HepG2 (cell line): ENCODE measurements around the gene ZNF697. TPM values are rescaled to one million over a fixed set of nuclear protein-coding genes. Genes with fewer than 3 reads are reported as not detected.
A peak's percentile ranks its signal among the peaks of the same experiment; 100 is the strongest.

Experiments
- ISL2 ChIP-seq: sonication (generic); formaldehyde crosslinking; IDR thresholded peaks from 2 replicates; pipeline ENCODE4 v1.5.0; 2020; ENCODE audit warnings: missing genetic modification reagents
- JARID2 ChIP-seq: sonication (generic); formaldehyde crosslinking; IDR thresholded peaks from 2 replicates; pipeline ENCODE4 v1.8.1; 2023; ENCODE audit warnings: missing genetic modification reagents, inconsistent platforms; ENCODE audit not compliant: insufficient replicate concordance
- RBM39 ChIP-seq: fragments of 200-400 bp; formaldehyde crosslinking; IDR thresholded peaks from one replicate; pipeline ENCODE4 v1.6.1; 2018; ENCODE audit warnings: antibody characterized with exemption, mild to moderate bottlenecking, low read depth, low read length; ENCODE audit not compliant: poor library complexity, severe bottlenecking
- RFX3 ChIP-seq: IDR thresholded peaks from 2 replicates; pipeline ENCODE4 v1.6.1; 2016; ENCODE audit warnings: missing biosample characterization, missing genetic modification reagents
- SIX4 ChIP-seq: sonication (generic); formaldehyde crosslinking; IDR thresholded peaks from 2 replicates; pipeline ENCODE4 v1.4.0; 2020; ENCODE audit warnings: missing genetic modification reagents
- SOX5 ChIP-seq: IDR thresholded peaks from 2 replicates; pipeline ENCODE4 v1.6.1; 2016; ENCODE audit warnings: borderline replicate concordance
- SUZ12 ChIP-seq: fragments of 150-350 bp; IDR thresholded peaks from 2 replicates; pipeline ENCODE4 v1.6.1; 2014; ENCODE audit warnings: low read depth, low read length
- ZNF317 ChIP-seq: sonication (generic); formaldehyde crosslinking; IDR thresholded peaks from 2 replicates; pipeline ENCODE4 v1.5.0; 2020; ENCODE audit warnings: mild to moderate bottlenecking, missing genetic modification reagents
- ZNF550 ChIP-seq: sonication (generic); formaldehyde crosslinking; IDR thresholded peaks from 2 replicates; pipeline ENCODE4 v1.4.0; 2020; ENCODE audit warnings: mild to moderate bottlenecking, missing genetic modification reagents, borderline replicate concordance
- ZNF775 ChIP-seq: sonication (generic); formaldehyde crosslinking; IDR thresholded peaks from 2 replicates; pipeline ENCODE4 v1.4.0; 2020; ENCODE audit warnings: missing genetic modification reagents, mild to moderate bottlenecking, moderate library complexity, borderline replicate concordance
- polyA plus RNA-seq, 8 experiments: library from polyadenylated mRNA; depleted of rRNA in 3 of 8; stranded (reverse) in 7 of 8; unstranded in 1 of 8; fragments of >200 nt; fragmentation: Illumina TruSeq in 4 of 8; extraction: Trizol in 4 of 8; gene quantifications; 2 replicates each; pipeline versions ENCODE4 v1.2.1 to v1.2.3, GENCODE V29; 2011 to 2016; ENCODE audit warnings: low read depth in 4 of 8, missing spikeins in 1 of 8, mixed read lengths in 1 of 8; ENCODE audit not compliant: insufficient read depth in 1 of 8
- total RNA-seq, 5 experiments: library from RNA; depleted of rRNA; stranded (reverse); fragments of >200 nt; fragmentation: Illumina TruSeq; extraction: Trizol; gene quantifications; 2 replicates each; pipeline ENCODE4 v1.2.3, GENCODE V29; 2016; ENCODE audit warnings: low read depth in 1 of 5
- TF ChIP-seq, protein P1 (sequence below): sonication (generic); formaldehyde crosslinking; IDR thresholded peaks from 2 replicates; pipeline ENCODE4 v1.8.0; 2022; ENCODE audit warnings: mild to moderate bottlenecking, missing genetic modification reagents, moderate library complexity
- TF ChIP-seq, protein P2 (sequence below): IDR thresholded peaks from 2 replicates; pipeline ENCODE4 v1.6.1; 2016; ENCODE audit warnings: low read depth, missing genetic modification reagents, missing compliant biosample characterization
- TF ChIP-seq, protein P3 (sequence below): sonication (generic); formaldehyde crosslinking; IDR thresholded peaks from 2 replicates; pipeline ENCODE4 v1.4.0; 2020; ENCODE audit warnings: mild to moderate bottlenecking, missing genetic modification reagents
- TF ChIP-seq, protein P4 (sequence below), 2 experiments: sonication (generic) in 1 of 2; formaldehyde crosslinking in 1 of 2; IDR thresholded peaks; 2 replicates each; pipeline versions ENCODE4 v1.6.1 to v1.9.0; 2014 to 2022; ENCODE audit warnings: antibody characterized with exemption in 1 of 2, borderline replicate concordance in 1 of 2, inconsistent platforms in 1 of 2, low read depth in 1 of 2, missing genetic modification reagents in 1 of 2

Gene ZNF697
- total and polyA plus RNA-seq, 2 of the 13 experiments (the other 11 are each of a cell fraction or from before 2014, with no cell fraction given) = 2.3 to 7.1 TPM

DNA sequence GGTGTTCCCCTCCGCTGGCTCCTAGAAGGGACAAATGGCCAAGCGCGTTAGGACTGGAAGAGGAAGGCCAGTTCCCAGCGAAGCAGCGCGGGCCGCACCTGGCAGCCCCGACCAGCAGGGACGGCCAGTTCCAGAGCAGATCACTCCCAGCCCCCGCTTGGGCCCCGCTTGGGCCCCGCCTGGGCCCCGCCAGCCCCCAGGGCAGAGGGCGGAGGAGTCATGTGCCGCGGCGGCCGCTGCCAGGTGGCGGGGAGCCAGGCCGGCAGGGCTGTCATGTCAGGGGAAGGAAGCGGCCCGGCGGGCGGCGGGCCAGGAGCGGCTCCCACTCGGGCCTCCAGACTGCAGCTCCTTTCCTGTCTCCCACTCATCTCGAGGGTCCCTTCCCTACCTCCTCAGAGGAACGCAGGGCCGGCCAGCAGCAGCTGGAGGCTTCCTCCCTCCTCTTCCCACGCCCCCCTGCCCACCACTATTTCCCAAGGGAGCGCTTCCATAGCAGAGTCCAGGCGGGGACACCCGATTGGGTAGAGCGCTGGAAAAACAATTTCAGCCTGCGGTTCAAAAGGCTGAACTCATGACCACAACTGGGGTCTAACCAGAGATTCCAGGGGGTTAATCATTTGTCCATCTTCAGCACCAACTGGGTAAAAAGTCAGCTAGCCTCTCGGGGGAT lies 16.5 kb downstream of the ZNF697 start (continued):
- TF ChIP-seq RBM39 (no peak), ZNF550 (0 out of 2 replicates have a peak, but pooled peaks have one; percentile 22), JARID2 (CRISPR knock-in tag) (no peak), RFX3 (CRISPR knock-in tag) (no peak), SOX5 (CRISPR knock-in tag) (no peak), SUZ12 (no peak), SIX4 (CRISPR knock-in tag) (no peak), ISL2 (CRISPR knock-in tag) (peak; percentile 74), ZNF317 (peak; percentile 60; the same call in 1 of the 2 replicates), ZNF775 (CRISPR knock-in tag) (no peak)
- TF ChIP-seq, protein P1, sequence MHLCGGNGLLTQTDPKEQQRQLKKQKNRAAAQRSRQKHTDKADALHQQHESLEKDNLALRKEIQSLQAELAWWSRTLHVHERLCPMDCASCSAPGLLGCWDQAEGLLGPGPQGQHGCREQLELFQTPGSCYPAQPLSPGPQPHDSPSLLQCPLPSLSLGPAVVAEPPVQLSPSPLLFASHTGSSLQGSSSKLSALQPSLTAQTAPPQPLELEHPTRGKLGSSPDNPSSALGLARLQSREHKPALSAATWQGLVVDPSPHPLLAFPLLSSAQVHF = peak; percentile 44; the same call in 1 of the 2 replicates
- TF ChIP-seq, protein P2, sequence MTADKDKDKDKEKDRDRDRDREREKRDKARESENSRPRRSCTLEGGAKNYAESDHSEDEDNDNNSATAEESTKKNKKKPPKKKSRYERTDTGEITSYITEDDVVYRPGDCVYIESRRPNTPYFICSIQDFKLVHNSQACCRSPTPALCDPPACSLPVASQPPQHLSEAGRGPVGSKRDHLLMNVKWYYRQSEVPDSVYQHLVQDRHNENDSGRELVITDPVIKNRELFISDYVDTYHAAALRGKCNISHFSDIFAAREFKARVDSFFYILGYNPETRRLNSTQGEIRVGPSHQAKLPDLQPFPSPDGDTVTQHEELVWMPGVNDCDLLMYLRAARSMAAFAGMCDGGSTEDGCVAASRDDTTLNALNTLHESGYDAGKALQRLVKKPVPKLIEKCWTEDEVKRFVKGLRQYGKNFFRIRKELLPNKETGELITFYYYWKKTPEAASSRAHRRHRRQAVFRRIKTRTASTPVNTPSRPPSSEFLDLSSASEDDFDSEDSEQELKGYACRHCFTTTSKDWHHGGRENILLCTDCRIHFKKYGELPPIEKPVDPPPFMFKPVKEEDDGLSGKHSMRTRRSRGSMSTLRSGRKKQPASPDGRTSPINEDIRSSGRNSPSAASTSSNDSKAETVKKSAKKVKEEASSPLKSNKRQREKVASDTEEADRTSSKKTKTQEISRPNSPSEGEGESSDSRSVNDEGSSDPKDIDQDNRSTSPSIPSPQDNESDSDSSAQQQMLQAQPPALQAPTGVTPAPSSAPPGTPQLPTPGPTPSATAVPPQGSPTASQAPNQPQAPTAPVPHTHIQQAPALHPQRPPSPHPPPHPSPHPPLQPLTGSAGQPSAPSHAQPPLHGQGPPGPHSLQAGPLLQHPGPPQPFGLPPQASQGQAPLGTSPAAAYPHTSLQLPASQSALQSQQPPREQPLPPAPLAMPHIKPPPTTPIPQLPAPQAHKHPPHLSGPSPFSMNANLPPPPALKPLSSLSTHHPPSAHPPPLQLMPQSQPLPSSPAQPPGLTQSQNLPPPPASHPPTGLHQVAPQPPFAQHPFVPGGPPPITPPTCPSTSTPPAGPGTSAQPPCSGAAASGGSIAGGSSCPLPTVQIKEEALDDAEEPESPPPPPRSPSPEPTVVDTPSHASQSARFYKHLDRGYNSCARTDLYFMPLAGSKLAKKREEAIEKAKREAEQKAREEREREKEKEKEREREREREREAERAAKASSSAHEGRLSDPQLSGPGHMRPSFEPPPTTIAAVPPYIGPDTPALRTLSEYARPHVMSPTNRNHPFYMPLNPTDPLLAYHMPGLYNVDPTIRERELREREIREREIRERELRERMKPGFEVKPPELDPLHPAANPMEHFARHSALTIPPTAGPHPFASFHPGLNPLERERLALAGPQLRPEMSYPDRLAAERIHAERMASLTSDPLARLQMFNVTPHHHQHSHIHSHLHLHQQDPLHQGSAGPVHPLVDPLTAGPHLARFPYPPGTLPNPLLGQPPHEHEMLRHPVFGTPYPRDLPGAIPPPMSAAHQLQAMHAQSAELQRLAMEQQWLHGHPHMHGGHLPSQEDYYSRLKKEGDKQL (CRISPR knock-in tag) = no peak
- TF ChIP-seq, protein P3, sequence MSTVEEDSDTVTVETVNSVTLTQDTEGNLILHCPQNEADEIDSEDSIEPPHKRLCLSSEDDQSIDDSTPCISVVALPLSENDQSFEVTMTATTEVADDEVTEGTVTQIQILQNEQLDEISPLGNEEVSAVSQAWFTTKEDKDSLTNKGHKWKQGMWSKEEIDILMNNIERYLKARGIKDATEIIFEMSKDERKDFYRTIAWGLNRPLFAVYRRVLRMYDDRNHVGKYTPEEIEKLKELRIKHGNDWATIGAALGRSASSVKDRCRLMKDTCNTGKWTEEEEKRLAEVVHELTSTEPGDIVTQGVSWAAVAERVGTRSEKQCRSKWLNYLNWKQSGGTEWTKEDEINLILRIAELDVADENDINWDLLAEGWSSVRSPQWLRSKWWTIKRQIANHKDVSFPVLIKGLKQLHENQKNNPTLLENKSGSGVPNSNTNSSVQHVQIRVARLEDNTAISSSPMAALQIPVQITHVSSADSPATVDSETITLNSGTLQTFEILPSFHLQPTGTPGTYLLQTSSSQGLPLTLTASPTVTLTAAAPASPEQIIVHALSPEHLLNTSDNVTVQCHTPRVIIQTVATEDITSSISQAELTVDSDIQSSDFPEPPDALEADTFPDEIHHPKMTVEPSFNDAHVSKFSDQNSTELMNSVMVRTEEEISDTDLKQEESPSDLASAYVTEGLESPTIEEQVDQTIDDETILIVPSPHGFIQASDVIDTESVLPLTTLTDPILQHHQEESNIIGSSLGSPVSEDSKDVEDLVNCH (CRISPR knock-in tag) = no peak
- TF ChIP-seq, protein P4, sequence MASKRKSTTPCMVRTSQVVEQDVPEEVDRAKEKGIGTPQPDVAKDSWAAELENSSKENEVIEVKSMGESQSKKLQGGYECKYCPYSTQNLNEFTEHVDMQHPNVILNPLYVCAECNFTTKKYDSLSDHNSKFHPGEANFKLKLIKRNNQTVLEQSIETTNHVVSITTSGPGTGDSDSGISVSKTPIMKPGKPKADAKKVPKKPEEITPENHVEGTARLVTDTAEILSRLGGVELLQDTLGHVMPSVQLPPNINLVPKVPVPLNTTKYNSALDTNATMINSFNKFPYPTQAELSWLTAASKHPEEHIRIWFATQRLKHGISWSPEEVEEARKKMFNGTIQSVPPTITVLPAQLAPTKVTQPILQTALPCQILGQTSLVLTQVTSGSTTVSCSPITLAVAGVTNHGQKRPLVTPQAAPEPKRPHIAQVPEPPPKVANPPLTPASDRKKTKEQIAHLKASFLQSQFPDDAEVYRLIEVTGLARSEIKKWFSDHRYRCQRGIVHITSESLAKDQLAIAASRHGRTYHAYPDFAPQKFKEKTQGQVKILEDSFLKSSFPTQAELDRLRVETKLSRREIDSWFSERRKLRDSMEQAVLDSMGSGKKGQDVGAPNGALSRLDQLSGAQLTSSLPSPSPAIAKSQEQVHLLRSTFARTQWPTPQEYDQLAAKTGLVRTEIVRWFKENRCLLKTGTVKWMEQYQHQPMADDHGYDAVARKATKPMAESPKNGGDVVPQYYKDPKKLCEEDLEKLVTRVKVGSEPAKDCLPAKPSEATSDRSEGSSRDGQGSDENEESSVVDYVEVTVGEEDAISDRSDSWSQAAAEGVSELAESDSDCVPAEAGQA (IDR thresholded peaks at IDR 0.05; ENCODE audit: low read depth) = no peak
- TF ChIP-seq, protein P4 (CRISPR knock-in tag; IDR thresholded peaks at IDR 0.05; ENCODE audit: borderline replicate concordance) = 0 out of 2 replicates have a peak, but pooled peaks have one; percentile 60
